HepG2 (cell line): ENCODE measurements around the gene CTIF. TPM values are rescaled to one million over a fixed set of nuclear protein-coding genes. Genes with fewer than 3 reads are reported as not detected.

Experiments
- ATAC-seq: fragments of 200-7000 bp; cut with Tn5 transposase; 3 replicates; pipeline ENCODE4 v1.9.1; 2020; ENCODE audit warnings: mild to moderate bottlenecking, moderate library complexity
- BruUV-seq: library from RNA; stranded (reverse); fragments of 400-500 nt; replicated peaks from 2 replicates; lab custom pipeline; 2021; lab: Mats Ljungman, UMichigan
- CTCF ChIA-PET: fragments of 300-600 bp; formaldehyde crosslinking; extraction: SDS; loops from one replicate; lab custom pipeline; 2021; ENCODE audit warnings: low total read pairs, inconsistent platforms, low intra/inter-chr PET ratio; lab: Yijun Ruan, JAX
- POLR2A ChIA-PET: fragments of 350-600 bp; sonication (Branson Sonifier 250); formaldehyde crosslinking; loops from one replicate; lab custom pipeline; 2020; ENCODE audit warnings: antibody characterized with exemption, inconsistent platforms; lab: Yijun Ruan, JAX
- DNase-seq: peaks from one replicate; pipeline ENCODE4 v3.0.0-alpha.2; 2015; ENCODE audit warnings: low spot score
- FAIRE-seq: peaks from 3 replicates; lab custom pipeline; 2011; peaks lifted over from hg19 to GRCh38; lab: Jason Lieb, UNC
- H2AFZ ChIP-seq: one replicate; pipeline ENCODE4 v1.6.1; 2011; ENCODE audit warnings: low read length, inconsistent platforms
- H3K27ac ChIP-seq: fragments of 300-600 bp; 3 replicates; pipeline ENCODE4 v1.8.0; 2011; ENCODE audit warnings: mixed run types, mild to moderate bottlenecking, mixed read lengths, low read length, inconsistent platforms; ENCODE audit not compliant: insufficient read depth; ENCODE audit errors: extremely low read length
- H3K27me3 ChIP-seq, 2 experiments: fragments of 200-600 bp in 1 of 2; 2 replicates in 1 of 2; 3 replicates in 1 of 2; pipeline versions ENCODE4 v1.6.0 to v1.8.0; 2011; ENCODE audit warnings: low read length in 2 of 2, mild to moderate bottlenecking in 2 of 2, moderate library complexity in 2 of 2, inconsistent platforms in 1 of 2; ENCODE audit not compliant: insufficient read depth in 2 of 2, control insufficient read depth in 1 of 2
- H3K36me3 ChIP-seq, 2 experiments: fragments of 200-600 bp in 1 of 2; replicated peaks in 1 of 2; 2 replicates in 1 of 2; 3 replicates in 1 of 2; pipeline versions ENCODE4 v1.5.1 to v1.8.0; 2011; ENCODE audit warnings: low read length in 2 of 2, inconsistent platforms in 1 of 2; ENCODE audit not compliant: insufficient read depth in 2 of 2, control insufficient read depth in 1 of 2
- H3K4me1 ChIP-seq: 2 replicates; pipeline ENCODE4 v1.5.1; 2012; ENCODE audit warnings: low read length, inconsistent platforms; ENCODE audit not compliant: insufficient read depth
- H3K4me2 ChIP-seq: 2 replicates; pipeline ENCODE4 v1.6.0; 2011; ENCODE audit warnings: low read depth, low read length, inconsistent platforms
- H3K4me3 ChIP-seq, 3 experiments: fragments of 200-600 bp in 1 of 3; sonication (generic), shearing (Covaris generic) in 1 of 3; replicated peaks in 1 of 3; 2 replicates each; pipeline ENCODE4 v1.5.1; 2011 to 2016; ENCODE audit warnings: low read length in 3 of 3, inconsistent platforms in 2 of 3, low read depth in 2 of 3, mild to moderate bottlenecking in 2 of 3, control low read depth in 1 of 3, mixed read lengths in 1 of 3; ENCODE audit not compliant: insufficient read depth in 1 of 3
- H3K79me2 ChIP-seq: one replicate; pipeline ENCODE4 v1.6.1; 2011; ENCODE audit warnings: low read length, inconsistent platforms; ENCODE audit not compliant: insufficient read depth
- H3K9ac ChIP-seq: 2 replicates; pipeline ENCODE4 v1.6.0; 2011; ENCODE audit warnings: mild to moderate bottlenecking, low read depth, low read length, inconsistent platforms; ENCODE audit not compliant: insufficient read depth
- H3K9me3 ChIP-seq: 2 replicates; pipeline ENCODE4 v1.5.1; 2012; ENCODE audit warnings: mild to moderate bottlenecking, low read length
- H4K20me1 ChIP-seq: 2 replicates; pipeline ENCODE4 v1.6.0; 2011; ENCODE audit warnings: inconsistent platforms, mild to moderate bottlenecking, low read length, moderate library complexity; ENCODE audit not compliant: insufficient read depth
- FOXP4 ChIP-seq: sonication (generic); formaldehyde crosslinking; IDR thresholded peaks from 2 replicates; pipeline ENCODE4 v1.4.0; 2020; ENCODE audit warnings: missing genetic modification reagents
- NONO ChIP-seq, 2 experiments: fragments of 450-650 bp in 1 of 2; sonication (generic) in 1 of 2; formaldehyde crosslinking in 1 of 2; IDR thresholded peaks in 1 of 2; conservative IDR thresholded peaks in 1 of 2; 2 replicates each; pipeline versions ENCODE4 v1.6.1 to v1.8.0; 2017 to 2022; ENCODE audit warnings: mild to moderate bottlenecking in 1 of 2, missing genetic modification reagents in 1 of 2, moderate library complexity in 1 of 2
- PAF1 ChIP-seq: IDR thresholded peaks from 2 replicates; pipeline ENCODE4 v1.6.1; 2016; ENCODE audit warnings: missing genetic modification reagents, missing compliant biosample characterization
- PAX8 ChIP-seq: sonication (generic); formaldehyde crosslinking; IDR thresholded peaks from 2 replicates; pipeline ENCODE4 v1.8.0; 2022; ENCODE audit warnings: mild to moderate bottlenecking, missing genetic modification reagents, borderline replicate concordance
- ZMAT5 ChIP-seq: sonication (generic); formaldehyde crosslinking; IDR thresholded peaks from 2 replicates; pipeline ENCODE4 v1.5.0; 2020; ENCODE audit warnings: mild to moderate bottlenecking, low read depth, missing genetic modification reagents, borderline replicate concordance
- ZNF142 ChIP-seq: sonication (generic); formaldehyde crosslinking; IDR thresholded peaks from 2 replicates; pipeline ENCODE4 v1.4.0; 2020; ENCODE audit warnings: missing genetic modification reagents
- ZNF264 ChIP-seq: sonication (generic); formaldehyde crosslinking; IDR thresholded peaks from 2 replicates; pipeline ENCODE4 v1.4.0; 2020; ENCODE audit warnings: missing genetic modification reagents
- ZNF629 ChIP-seq: sonication (generic); formaldehyde crosslinking; conservative IDR thresholded peaks from 2 replicates; pipeline ENCODE4 v1.5.0; 2020; ENCODE audit warnings: missing genetic modification reagents
- WGBS: methylation state at CpG from one replicate; pipeline ENCODE4 v1.1.6; 2017; ENCODE audit warnings: low lambda C conversion rate; 5-methylcytosine and 5-hydroxymethylcytosine counted together
- in situ Hi-C: cut with HindIII; loops from 2 replicates; pipeline ENCODE4 v1.10.0; 2017; ENCODE audit warnings: low pct_unique_long_range_greater_than_20kb; ENCODE audit not compliant: extremely low pct_ligation_motif_present
- intact Hi-C: fragments of 100-400 bp; cut with micrococcal nuclease; formaldehyde crosslinking; loops from one replicate; pipeline ENCODE4 v1.10.0; 2022; ENCODE audit not compliant: unreplicated experiment
- polyA plus RNA-seq, 8 experiments: library from polyadenylated mRNA; depleted of rRNA in 3 of 8; stranded (reverse) in 7 of 8; unstranded in 1 of 8; fragments of >200 nt; fragmentation: Illumina TruSeq in 4 of 8; extraction: Trizol in 4 of 8; gene quantifications; 2 replicates each; pipeline versions ENCODE4 v1.2.1 to v1.2.3, GENCODE V29; 2011 to 2016; ENCODE audit warnings: low read depth in 4 of 8, missing spikeins in 1 of 8, mixed read lengths in 1 of 8; ENCODE audit not compliant: insufficient read depth in 1 of 8
- total RNA-seq, 5 experiments: library from RNA; depleted of rRNA; stranded (reverse); fragments of >200 nt; fragmentation: Illumina TruSeq; extraction: Trizol; gene quantifications; 2 replicates each; pipeline ENCODE4 v1.2.3, GENCODE V29; 2016; ENCODE audit warnings: low read depth in 1 of 5
- TF ChIP-seq, protein P1 (sequence below): sonication (generic); formaldehyde crosslinking; IDR thresholded peaks from 2 replicates; pipeline ENCODE4 v1.4.0; 2020; ENCODE audit warnings: missing genetic modification reagents

CTIF gene
- total and polyA plus RNA-seq, 2 of the 13 experiments (the other 11 are each of a cell fraction or from before 2014, with no cell fraction given) = 18.2 to 28.0 TPM

DNA sequence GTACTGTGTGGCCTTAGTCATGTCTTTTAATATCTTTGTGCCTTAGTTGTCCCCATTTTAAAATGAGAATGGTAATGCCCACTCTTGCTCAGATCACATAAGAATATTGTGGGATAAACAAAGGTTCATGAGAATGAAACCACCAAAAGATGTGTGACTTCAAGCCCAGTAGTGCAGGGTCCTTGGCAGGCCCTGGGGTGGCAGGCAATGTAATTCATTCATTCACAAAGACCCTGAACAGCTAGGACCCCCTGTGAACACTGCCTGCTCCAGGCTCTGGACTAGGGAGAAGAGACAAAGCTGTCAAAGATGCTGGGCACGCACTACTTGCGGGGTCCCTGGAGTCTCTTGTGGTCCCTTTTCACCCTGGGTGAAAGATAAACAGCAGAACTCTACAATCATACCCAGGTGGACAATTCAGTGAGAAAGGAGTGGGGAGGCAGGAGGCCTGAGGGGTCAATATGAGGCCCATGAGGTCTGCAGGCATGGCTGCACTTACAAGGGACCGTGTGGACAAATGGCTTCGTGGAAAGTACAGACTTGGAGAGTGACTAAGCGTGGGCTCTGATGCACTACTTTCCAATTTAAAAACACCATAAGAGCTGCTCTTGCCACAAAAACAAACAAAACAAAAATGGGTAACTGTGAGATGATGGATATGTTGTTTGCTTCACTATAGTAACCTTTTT is 275.8 kb downstream of the CTIF start (continued):
- TF ChIP-seq ZNF142 (CRISPR knock-in tag) (no peak), ZNF629 (no peak), ZNF264 (CRISPR knock-in tag) (no peak), NONO (IDR thresholded peaks at IDR 0.05) (no peak), NONO (CRISPR knock-in tag; conservative IDR thresholded peaks at IDR 0.05) (no peak)

- H3K4me2 ChIP-seq = no peak overlapping the region
- WGBS = 90% methylated on average over 1 of the region's 1 CpG
- no peak overlapping the region for H3K9ac ChIP-seq
- ATAC-seq (no peak), FAIRE-seq (no peak), DNase-seq (no peak)
- CTCF ChIA-PET = no interaction called here
- intact Hi-C loops = no loop called here
- no peak overlapping the region for H3K27ac ChIP-seq
- H2AFZ ChIP-seq = no peak overlapping the region
- in situ Hi-C loops = no loop called here
- H3K4me3 ChIP-seq = no peak overlapping the region
- no TSS peak for BruUV-seq
- H3K27me3 ChIP-seq = no peaks in the 10 kb centered on the region
- POLR2A ChIA-PET = no interaction called here
- peaks cover 13 to 29% of the 10 kb centered on the region in 2 experiments; a peak in 4 of 5 replicates for H3K36me3 ChIP-seq
- no peaks in the 10 kb centered on the region for H3K4me1 ChIP-seq
- H3K79me2 ChIP-seq = no peaks in the 10 kb centered on the region
- H4K20me1 ChIP-seq = no peaks in the 10 kb centered on the region
- H3K9me3 ChIP-seq = no peaks in the 10 kb centered on the region
- TF ChIP-seq FOXP4 (CRISPR knock-in tag) = no peak
- TF ChIP-seq, protein P1, sequence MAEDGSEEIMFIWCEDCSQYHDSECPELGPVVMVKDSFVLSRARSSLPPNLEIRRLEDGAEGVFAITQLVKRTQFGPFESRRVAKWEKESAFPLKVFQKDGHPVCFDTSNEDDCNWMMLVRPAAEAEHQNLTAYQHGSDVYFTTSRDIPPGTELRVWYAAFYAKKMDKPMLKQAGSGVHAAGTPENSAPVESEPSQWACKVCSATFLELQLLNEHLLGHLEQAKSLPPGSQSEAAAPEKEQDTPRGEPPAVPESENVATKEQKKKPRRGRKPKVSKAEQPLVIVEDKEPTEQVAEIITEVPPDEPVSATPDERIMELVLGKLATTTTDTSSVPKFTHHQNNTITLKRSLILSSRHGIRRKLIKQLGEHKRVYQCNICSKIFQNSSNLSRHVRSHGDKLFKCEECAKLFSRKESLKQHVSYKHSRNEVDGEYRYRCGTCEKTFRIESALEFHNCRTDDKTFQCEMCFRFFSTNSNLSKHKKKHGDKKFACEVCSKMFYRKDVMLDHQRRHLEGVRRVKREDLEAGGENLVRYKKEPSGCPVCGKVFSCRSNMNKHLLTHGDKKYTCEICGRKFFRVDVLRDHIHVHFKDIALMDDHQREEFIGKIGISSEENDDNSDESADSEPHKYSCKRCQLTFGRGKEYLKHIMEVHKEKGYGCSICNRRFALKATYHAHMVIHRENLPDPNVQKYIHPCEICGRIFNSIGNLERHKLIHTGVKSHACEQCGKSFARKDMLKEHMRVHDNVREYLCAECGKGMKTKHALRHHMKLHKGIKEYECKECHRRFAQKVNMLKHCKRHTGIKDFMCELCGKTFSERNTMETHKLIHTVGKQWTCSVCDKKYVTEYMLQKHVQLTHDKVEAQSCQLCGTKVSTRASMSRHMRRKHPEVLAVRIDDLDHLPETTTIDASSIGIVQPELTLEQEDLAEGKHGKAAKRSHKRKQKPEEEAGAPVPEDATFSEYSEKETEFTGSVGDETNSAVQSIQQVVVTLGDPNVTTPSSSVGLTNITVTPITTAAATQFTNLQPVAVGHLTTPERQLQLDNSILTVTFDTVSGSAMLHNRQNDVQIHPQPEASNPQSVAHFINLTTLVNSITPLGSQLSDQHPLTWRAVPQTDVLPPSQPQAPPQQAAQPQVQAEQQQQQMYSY (CRISPR knock-in tag) = no peak
- no peak for TF ChIP-seq PAX8 (CRISPR knock-in tag)
- TF ChIP-seq PAF1 (CRISPR knock-in tag) = no peak
- TF ChIP-seq ZMAT5 (CRISPR knock-in tag) = no peak
These were observed 276.3 kb downstream of the CTIF start for GRCh38 chr18:48815179-48815515.
